T-helper 9 cell (primary cell): ENCODE data around the gene TMEM126B.
A peak's percentile ranks its signal among the peaks of the same experiment; 100 is the strongest.

Source experiments
- DNase-seq: peaks from one replicate; pipeline ENCODE4 v3.0.0-alpha.2; 2020

The TMEM126B gene

GRCh38 chr11:85682330-85683305 lies 54.2 kb downstream of the TMEM126B start:
- DNase-seq, result peak; percentile 28

- DNase-seq, result no peak
Observed at GRCh38 chr11:85685125-85685819, 56.9 kb downstream of the TMEM126B start.

- no peak for DNase-seq
Observed at GRCh38 chr11:85685820-85686459, 57.5 kb downstream of the TMEM126B start, which contains the start of gene CCDC89. Gene CCDC89 (minus strand): TSS chr11:85686195. CDS start chr11:85686130, 65 bp downstream.
